NCI-H1105 treated with DMSO at 0.1 percent for 48 hours (cell line): ENCODE measurements around the gene VRK2.
"Not testable (repeated sequence)": the region's sequence is repeated elsewhere in the genome, so short reads cannot be mapped to it uniquely, and the experiment has no call there.

Experiments used
- DNase-seq: peaks from one replicate; lab custom pipeline; 2025; lab: John Stamatoyannopoulos, UW

VRK2 gene

DNA sequence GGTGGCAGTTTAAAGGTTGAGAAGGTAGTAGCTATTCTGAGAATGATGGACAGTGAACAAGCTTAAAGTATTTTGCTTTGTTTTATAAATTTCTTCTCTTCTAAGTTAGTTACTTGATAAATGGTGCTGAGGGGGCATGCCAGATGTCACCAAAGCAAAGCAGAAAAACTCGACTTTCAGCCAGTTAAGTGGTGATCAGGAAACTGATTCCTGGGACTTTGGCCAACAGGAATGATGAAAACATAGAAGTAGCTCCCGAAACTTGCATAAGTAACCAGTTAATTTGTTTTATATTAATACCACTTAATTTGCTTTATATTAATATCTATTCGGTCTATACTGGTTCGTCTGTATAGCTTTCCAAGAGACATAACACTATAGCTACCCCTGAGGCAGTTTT, 111.9 kb downstream of the VRK2 start:
- DNase-seq, result no peak

DNA sequence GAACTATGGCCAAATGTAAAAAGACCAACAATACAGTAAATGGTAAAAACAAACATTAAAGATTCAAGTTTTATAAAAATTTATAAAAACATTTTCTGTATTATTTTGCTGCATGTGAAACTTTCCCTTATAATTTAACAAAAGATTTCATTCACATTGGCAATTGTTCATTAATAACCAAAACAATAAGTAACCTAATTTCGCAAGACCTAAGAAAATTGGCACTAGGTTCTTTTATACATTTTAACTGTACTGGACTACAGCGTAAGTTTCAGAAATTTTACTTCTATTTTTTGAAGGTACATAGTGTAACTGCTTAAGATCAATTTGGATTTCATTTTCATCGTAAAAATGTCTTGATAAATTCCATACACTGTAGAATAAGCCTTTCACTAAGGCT, 117.3 kb downstream of the VRK2 start:
- no peak for DNase-seq

DNA sequence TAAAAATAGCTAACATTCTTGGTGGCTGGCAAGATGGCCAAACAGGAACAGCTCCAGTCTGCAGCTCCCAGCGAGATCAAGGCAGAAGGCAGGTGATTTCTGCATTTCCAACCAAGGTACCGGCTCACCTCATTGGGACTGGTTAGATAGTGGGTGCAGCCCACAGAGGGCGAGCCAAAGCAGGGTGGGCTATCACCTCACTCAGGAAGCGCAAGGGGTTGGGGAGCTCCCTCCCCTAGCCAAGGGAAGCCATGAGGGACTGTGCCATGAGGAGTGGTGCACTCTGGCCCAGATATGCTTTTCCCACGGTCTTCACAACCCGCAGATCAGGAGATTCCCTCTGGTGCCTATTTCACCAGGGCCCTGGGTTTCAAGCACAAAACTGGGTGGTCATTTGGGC, 121.5 kb downstream of the VRK2 start:
- not testable (repeated sequence) for DNase-seq

DNA sequence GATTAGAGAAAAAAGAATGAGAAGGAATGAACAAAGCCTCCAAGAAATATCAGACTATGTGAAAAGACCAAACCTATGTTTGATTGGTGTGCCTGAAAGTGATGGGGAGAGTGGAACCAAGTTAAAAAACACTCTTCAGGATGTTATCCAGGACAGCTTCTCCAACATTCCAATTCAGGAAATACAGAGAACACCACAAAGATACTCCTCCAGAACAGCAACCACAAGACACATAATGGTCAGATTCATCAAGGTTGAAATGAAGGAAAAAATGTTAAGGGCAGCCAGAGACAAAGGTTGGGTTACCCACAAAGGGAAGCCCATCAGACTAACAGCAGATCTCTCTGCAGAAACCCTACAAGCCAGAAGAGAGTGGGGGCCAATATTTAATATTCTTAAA, 123.2 kb downstream of the VRK2 start:
- DNase-seq, result not testable (repeated sequence)

DNA sequence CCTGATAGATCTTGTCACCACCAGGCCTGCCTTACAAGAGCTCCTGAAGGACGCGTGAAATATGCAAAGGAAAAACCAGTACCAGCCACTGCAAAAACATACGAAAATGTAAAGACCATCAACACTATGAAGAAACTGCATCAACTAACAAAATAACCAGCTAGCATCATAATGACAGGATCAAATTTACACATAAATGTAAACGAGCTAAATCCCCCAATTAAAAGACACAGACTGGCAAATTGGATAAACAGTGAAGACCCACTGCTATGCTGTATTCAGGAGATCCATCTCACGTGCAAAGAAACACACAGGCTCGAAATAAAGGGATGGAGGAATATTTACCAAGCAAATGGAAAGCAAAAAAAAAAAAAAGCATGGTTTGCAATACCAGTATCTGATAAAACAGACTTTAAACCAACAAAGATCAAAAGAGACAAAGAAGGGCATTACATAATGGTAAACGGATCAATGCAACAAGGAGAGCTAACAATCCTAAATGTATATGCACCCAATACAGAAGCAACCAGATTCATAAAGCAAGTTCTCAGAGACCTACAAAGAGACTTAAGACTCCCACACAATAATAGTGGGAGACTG, 123.8 kb downstream of the VRK2 start:
- not testable (repeated sequence) for DNase-seq

DNA sequence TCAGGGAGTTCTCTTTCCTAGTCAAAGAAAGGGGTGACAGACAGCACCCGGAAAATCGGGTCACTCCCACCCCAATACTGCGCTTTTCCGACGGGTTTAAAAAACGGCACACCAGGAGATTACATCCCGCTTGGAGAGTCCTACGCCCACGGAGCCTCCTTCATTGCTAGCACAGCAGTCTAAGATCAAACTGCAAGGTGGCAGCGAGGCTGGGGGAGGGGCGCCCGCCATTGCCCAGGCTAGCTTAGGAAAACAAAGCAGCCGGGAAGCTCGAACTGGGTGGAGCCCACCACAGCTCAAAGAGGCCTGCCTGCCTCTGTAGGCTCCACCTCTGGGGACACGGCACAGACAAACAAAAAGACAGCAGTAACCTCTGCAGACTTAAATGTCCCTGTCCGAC, 125.2 kb downstream of the VRK2 start:
- DNase-seq, result not testable (repeated sequence)

DNA sequence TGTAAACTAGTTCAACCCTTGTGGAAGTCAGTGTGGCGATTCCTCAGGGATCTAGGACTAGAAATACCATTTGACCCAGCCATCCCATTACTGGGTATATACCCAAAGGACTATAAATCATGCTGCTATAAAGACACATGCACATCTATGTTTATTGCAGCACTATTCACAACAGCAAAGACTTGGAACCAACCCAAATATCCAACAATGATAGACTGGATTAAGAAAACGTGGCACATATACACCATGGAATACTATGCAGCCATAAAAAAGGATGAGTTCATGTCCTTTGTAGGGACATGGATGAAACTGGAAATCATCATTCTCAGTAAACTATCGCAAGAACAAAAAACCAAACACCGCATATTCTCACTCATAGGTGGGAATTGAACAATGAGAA, 130.6 kb downstream of the VRK2 start:
- not testable (repeated sequence) for DNase-seq

DNA sequence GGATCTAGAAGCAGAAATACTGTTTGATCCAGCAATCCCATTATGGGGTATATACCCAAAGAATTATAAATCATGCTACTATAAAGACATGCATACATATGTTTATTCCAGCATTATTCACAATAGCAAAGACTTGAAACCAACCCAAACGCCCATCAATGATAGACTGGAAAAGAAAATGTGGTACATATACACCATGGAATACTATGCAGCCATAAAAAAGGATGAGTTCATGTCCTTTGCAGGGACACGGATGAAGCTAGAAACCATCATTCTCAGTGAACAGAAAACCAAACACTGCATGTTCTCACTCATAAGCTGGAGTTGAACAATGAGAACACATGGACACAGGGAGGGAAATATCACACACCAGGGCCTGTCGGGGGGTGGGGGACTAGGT, 133.6 kb downstream of the VRK2 start:
- DNase-seq, result not testable (repeated sequence)

DNA sequence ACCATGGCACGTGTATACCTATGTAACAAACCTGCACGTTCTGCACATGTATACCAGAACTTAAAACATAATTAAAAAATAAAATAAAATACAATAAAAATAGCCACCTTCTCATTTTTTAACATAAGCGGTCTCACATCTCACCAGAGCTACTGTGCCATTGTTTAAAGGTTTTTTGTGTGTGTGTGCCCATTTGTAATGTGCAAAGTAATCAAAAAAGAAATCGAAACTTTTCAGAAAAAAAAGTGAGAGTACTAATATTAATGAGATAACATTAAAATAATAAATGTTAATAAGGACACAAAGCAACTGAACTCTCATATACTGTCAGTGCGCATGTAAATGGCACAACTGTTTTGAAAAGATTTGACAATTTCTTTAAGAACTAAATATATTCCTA, 134.0 kb downstream of the VRK2 start:
- DNase-seq, result no peak

DNA sequence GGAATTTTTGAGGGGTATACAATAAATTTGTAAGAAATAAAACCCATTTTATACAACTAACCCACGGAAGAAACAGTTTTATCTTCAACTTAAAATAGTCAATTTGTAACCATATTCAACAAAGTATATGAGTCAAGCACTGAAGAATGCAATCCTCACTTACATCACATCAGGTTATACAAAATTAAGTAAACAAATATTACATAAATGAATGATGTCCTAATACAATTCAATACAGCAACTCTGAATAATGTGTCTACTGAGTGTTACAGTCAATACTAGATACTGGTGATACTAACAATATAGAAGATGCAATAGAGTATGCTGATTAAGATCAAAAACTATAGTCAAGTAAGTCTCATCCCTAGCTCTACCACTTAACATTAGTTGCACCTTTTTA, 135.9 kb downstream of the VRK2 start:
- no peak for DNase-seq

DNA sequence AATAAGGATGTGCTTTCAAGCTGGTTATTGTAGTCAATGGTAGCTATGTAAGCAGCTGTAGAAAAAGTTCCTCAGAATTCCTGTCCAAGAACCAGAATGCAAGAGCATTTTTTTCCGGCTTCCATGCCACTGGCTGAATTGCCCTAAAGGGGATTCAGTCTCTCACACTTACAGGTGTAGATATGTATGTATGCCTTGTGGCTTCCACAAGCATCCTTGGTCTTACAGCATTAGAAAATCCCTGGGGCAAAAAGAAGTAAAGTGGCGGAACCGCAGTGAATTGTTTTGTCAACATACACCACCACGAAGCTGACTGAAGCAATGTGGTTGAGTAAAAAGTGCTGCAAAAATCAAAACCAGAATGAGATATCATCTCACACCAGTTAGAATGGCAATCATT, 139.9 kb downstream of the VRK2 start:
- no peak for DNase-seq

DNA sequence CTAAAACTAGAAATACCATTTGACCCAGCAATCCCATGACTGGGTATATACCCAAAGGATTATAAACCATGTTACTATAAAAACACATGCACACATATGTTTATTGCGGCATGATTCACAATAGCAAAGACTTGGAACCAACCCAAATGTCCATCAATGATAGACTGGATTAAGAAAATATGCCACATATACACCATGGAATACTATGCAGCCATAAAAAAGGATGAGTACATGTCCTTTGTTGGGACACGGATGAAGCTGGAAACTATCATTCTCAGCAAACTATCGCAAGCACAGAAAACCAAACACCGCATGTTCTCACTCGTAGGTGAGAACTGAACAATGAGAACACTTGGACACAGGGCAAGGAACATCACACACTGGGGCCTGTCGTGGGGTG, 140.4 kb downstream of the VRK2 start:
- DNase-seq, result not testable (repeated sequence)

DNA sequence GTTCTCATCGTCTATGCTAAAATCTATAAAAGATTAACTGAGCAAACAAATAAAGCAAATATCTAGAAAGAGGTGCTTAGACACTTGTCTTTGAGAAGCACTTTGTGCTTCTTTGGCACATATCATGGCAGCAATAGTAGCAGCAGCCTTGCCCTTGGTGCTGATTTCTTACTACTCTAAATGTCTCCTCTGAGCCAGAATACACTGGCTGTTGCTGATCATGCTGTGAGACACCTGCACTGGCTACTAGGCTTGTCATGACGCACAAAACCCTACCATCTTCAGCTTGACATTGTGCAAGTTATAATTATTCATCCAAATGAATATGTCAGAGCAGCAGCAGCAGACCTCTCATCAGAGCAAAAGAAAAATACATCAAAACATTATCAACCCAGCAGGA, 147.9 kb downstream of the VRK2 start:
- DNase-seq, result no peak

DNA sequence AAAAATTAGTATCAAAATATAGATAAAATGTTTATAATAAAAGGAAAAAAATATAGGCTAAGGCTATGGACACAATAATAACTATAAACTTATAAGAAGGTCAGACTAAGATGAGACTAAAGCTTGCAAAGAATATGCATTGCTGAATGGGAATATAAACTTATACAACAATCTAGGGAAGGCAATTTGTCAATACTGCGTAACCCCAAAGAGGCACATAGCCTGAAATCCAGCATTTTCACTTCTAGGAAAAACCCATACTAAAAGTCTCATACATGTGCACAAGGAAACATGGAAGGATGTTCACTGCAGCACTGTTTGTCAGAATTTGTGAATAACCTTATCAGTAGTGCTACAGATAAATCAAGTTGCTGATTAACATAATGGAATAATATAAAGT, 149.1 kb downstream of the VRK2 start:
- no peak for DNase-seq

DNA sequence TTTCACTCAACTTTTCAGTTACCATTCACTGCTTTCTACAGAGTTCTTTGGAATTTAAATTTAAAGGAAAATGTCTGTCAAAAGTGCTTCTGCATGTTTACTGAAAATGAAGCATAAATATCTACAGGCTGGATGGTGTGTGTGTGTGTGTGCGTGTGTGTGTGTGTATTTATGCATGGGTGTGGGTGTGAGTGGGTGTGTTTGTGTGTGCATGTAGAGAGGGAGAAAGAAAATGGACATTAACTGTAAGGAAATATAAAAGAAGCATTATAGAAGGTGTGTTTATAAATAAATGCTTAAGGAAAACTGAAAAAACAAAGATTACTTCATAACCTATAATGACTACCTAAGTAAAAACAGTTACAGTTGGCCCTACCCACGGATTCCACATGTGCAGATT, 151.3 kb downstream of the VRK2 start:
- DNase-seq, result no peak

DNA sequence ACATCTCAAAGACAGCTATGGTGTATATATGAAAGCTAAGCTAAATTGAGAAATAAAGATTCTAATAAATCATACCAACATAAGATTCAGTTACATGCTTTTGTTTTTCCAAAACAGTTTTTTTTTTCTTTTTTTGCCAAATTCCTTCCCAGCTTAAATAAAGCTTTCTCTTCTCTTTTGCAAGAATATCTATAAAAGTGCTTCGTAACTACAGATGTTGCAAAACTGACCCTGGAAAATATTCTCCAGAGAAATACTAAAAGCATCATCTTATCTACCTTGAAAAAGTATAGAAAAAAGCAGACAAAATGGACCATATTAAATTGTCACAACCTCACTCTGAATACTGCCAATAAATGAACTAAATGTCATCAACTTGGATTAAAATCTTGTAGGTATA, 155.8 kb downstream of the VRK2 start:
- no peak for DNase-seq

DNA sequence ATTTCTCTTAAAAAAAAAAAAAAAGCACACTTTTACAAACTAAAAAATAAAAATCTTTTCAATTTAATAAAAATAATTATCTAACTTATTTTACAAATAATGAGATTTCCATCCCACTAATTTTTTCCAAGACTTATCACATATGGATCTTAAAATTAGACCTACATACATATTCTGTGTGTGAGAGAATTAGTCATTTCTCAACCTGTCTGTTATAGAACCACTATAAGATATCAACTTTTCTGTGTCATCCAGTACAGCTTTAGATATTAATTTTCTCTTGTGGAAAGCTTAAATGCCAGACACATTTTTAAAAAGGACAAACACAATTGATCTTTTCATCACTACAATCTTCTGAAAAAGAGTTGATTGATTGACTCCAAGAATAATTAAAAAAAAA, 156.4 kb downstream of the VRK2 start:
- no peak for DNase-seq

DNA sequence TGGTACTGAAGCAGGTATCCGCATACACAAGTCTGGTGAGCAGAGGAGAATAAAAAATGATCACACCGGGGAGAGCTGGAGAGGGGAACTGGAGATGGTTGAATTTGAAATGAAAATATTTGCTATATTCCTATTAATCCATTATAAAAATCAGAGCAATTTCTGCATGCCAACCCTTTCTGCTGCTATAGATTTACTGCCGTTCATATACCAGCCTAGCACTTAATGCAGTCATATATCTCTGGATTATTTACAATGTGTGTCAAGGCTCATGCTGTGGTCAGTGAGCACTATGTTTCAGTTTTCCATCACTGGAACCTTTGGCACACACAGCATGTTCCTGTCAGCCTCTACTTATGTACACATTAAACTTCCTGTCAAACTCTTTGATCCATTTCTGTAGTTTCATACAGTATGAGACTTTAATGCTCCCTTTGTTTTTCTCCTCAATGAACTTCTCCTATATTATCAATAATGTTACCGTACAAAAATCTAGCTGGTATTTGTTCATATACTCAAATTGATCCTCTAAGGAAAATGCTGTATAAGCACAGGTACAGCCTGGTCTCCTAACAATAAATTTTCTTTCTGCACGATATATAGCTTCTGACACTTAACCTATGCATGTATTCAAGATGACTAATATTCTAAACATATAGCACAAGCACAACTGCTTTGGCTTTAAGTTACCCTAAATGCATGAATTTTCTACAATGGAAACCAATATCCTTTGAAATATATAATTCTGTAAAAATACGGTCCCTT, 157.8 kb downstream of the VRK2 start:
- DNase-seq, result no peak

DNA sequence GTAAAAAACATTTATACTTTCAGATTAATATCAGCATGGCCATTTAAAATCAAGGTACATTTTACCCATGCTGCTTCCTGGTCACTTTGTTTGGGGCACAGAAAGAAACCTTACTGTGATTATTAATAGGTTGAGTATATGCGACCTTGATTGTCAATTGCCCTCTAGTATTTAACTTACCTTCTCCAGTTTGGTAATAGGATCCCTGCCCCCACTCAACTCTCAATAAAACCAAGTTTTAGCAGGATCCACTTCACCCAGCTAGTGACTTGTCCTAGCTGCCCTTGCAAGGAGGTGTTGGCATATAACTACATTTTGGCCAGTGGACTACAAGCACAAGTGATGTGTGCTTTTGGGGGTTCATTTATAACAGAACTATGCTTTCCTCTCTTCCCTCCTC, 160.2 kb downstream of the VRK2 start:
- DNase-seq, result no peak

DNA sequence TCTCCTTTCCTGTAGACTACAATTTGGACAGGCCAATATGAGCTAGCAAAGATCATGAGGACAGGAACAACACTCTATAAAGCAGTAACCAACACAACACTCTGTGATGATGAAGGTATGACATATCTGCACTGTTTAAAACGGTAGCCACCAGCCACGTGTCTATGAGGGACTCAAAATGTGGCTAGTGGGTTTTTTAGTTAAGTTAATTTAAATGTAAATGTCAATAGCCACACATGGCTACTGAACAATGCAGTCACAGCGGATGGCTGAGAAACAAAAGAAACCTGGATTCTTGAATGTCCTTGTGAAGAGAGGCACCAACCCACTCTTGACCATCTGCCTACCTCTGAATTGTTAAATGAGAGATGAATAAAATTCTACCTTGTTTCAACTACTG, 160.6 kb downstream of the VRK2 start:
- DNase-seq, result no peak
